HG02884 (cell line): ENCODE data around the gene BCKDK.

Experiments used
- ATAC-seq: cut with Tn5 transposase; IDR thresholded peaks from one replicate; pipeline ENCODE4 v1.9.1; 2021; ENCODE audit warnings: mild to moderate bottlenecking, moderate library complexity; ENCODE audit not compliant: unreplicated experiment

The BCKDK gene

DNA sequence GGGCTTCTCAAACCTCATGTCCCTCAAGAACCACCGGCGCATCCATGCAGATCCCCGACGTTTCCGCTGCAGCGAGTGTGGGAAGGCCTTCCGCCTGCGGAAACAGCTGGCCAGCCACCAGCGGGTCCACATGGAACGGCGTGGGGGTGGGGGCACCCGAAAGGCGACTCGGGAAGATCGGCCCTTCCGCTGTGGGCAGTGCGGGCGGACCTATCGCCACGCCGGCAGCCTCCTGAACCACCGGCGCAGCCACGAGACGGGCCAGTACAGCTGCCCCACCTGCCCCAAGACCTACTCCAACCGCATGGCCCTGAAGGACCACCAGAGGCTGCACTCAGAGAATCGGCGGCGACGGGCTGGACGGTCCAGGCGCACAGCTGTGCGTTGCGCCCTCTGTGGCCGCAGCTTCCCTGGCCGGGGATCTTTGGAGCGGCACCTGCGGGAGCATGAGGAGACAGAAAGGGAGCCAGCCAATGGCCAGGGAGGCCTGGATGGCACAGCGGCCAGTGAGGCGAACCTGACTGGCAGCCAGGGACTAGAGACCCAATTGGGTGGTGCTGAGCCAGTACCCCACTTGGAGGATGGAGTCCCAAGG is 28.1 kb upstream of the BCKDK start:
- ATAC-seq: no peak

DNA sequence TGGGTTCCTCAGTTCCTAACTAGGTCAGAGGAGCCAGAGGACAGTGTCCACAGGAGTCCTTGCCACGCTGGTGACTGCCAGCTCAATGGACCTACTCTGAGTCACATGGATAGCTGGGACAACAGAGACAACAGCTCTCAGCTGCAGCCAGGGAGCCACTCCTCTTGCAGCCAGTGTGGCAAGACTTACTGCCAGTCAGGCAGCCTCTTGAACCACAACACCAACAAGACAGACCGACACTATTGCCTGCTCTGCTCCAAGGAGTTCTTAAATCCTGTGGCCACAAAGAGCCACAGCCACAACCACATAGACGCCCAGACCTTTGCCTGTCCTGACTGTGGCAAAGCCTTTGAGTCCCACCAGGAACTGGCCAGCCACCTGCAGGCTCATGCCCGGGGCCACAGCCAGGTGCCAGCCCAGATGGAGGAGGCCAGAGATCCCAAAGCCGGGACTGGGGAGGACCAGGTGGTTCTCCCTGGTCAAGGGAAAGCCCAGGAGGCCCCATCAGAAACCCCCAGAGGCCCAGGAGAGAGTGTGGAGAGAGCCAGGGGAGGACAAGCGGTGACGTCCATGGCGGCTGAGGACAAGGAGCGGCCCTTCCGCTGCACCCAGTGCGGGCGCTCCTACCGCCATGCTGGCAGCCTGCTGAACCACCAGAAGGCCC is 27.3 kb upstream of the BCKDK start:
- ATAC-seq: no peak

- ATAC-seq: no peak
Measured at GRCh38 chr16:31081428-31082351, 26.5 kb upstream of the BCKDK start.

- ATAC-seq: no peak
Measured at GRCh38 chr16:31082368-31083045, 25.7 kb upstream of the BCKDK start.

DNA sequence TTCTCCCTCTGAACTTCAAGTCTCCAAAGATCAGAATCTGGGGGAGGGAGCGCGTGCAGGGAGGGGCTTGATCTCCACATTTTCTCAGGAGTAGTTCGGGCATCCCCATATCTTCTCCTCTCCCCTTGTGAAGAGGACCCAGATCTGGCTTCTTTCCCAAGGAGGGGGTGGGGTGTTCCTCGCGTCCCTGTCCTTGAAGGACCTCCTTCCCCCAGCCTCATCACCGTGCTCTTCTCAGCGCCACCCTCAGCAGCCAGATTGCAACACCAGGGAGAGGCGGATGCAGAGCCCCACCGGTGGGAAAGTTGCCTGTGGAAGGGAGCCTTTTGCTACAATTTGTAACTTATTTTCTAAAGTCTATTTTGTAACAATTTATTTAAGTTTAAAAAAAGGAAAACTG is 25.1 kb upstream of the BCKDK start:
- no peak for ATAC-seq

DNA sequence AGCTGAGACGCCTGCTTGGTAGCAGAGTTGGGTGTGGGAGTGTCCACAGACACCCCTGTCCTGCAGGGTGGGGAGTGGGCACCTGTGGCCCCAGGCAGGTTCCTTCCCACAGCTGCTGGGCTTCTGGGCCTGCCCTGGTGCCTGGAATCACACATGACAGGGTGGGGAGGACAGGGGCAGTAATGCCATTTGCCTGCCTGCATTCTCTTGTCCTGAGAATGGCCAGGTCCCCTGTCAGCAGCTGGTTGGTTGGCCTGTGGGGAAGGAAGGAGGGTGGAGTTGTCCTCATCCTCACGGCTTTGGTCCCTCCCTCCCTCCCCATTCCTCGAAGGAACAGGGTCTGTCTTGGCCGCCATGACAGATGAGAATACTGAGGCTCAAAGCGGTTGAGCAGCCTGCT is 24.6 kb upstream of the BCKDK start:
- ATAC-seq: no peak

- ATAC-seq: no peak
Measured at GRCh38 chr16:31083981-31084380, 24.2 kb upstream of the BCKDK start.

GRCh38 chr16:31084584-31085302 is 23.4 kb upstream of the BCKDK start:
- no peak for ATAC-seq

GRCh38 chr16:31085411-31085810 is 22.8 kb upstream of the BCKDK start:
- ATAC-seq: no peak

GRCh38 chr16:31085873-31086628 is 22.1 kb upstream of the BCKDK start:
- ATAC-seq: no peak

GRCh38 chr16:31086629-31086906 is 21.6 kb upstream of the BCKDK start:
- no peak for ATAC-seq

GRCh38 chr16:31087481-31087880 is 20.7 kb upstream of the BCKDK start:
- no peak for ATAC-seq

GRCh38 chr16:31087971-31088370 is 20.2 kb upstream of the BCKDK start:
- no peak for ATAC-seq

DNA sequence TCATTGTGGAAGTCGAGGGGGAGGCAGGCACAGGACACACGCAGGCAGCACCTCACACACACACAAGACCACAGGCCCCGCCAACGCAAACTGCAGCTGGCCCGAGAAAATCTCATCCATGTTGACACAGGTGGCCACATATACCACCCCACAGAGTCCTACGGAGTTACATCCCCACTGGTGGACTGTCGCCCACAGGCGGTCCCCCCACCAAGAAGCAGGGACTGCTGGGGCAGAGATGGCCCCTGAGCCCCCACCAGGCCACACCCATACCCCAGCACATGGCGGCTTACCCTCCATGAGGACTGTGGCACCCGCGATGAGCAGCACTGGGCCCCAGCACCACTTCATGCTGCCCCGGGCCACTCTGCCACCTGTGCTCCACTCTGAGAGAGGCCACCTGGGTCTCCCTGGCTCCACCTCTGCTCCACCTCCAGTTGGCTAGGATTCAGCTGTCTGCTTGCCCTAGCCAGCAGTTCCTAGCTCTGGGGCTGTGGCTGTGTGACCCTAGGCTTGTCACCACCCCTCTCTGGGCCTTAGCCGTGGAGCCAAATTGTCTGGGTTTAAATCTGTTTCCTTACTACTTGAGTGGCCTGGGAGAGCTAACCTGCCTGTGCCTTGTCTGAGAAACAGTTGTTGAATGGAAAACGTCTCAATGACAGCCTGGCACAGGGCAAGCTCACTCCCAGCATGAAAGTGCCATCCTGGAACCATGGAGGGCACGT is 19.6 kb upstream of the BCKDK start, which contains the start of gene PRSS53:
Gene PRSS53 (minus strand): TSS at position 485 of the 725 bp plus-strand sequence. CDS start 134 bp downstream, at position 351.
- ATAC-seq: no peak

DNA sequence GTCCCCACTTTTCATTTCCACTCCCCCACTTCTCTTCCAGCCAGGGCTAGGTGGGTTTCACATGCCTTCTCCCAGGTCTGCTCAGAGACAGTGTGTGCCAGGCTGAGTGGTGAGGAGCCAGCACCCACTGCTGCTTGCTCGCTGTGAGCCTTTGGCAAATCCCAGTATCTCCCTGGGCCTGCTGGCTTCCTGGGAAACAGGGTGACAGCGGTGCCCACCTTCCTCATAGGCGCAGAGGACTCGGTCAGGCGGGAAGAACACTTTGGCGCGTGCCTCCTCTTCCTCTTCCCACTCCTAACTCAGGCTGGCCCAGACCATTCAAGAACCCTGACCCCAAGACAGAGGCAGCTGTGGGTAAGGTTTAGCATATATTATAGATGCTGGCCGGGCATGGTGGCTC is 19.0 kb upstream of the BCKDK start:
- ATAC-seq: no peak

GRCh38 chr16:31090540-31090939 is 17.6 kb upstream of the BCKDK start:
- ATAC-seq: no peak

DNA sequence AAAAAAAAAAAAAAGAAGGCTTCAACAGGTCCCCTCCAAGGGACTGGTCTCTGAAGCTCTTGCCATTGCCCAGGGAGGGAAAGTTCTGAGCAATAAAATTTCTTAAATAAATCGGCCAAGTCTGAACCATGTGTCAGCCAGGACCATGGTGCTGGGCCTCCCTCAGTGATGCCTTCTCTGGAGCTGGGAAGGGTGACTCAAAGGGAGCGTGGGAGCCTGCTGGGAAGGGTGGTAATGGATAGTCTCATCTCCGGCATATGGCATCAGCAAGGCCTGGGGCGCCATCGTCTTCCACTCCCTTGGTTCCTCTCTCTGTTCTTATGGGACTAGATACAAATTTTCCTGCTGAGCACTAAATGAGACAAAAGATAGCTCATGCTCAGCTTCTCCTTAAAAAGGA is 15.9 kb upstream of the BCKDK start:
- ATAC-seq: no peak

- ATAC-seq: no peak
Measured at GRCh38 chr16:31093132-31093703, 15.0 kb upstream of the BCKDK start.

DNA sequence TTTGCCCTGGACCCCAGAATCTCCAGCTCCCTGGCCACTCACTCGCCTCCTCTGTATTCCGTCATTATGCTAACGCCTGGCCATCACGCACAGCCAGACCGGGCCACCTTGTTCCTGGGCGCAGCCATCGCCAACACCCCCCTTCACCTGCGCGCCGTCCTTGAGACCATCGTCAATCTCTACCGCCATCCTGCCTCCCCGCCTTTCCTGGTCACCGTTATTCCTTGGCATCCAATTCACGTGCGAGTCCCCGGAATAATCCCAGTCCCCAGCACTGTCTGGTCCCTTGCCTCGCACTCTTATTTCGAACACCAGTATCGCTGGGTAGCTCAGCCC is 14.1 kb upstream of the BCKDK start:
- ATAC-seq: no peak
